ENCODE measurements around the gene NRGN. TPM values are rescaled to one million over a fixed set of nuclear protein-coding genes. Genes with fewer than 3 reads are reported as not detected.

The NRGN gene
- total and polyA plus RNA-seq, 2 of the 4 experiments (the other 2 are of a cell fraction): 0.54 to 24.8 TPM

GRCh38 chr11:124729571-124729970, 10.2 kb upstream of the NRGN start:
- in situ Hi-C loops (cut with MboI; ENCODE audit: low sequenced_read_pairs) (no loop called here), intact Hi-C loops (cut with micrococcal nuclease) (no loop called here), dilution Hi-C loops (cut with HindIII; ENCODE audit: low sequenced_read_pairs, unreplicated experiment) (no loop called here)
- 60% methylated on average over 1 of the region's 4 CpGs; no CpG with 5 or more reads in 1 of the 2 experiments for WGBS, 2 experiments (ENCODE audit: extremely low coverage in 2 of 2, insufficient read length in 1 of 2)
- no peak for DNase-seq
- ChIA-PET CTCF (no interaction called here), POLR2A (ENCODE audit: unreplicated experiment) (no interaction called here)
- no peak for TF ChIP-seq USF2 (IDR thresholded peaks at IDR 0.05; ENCODE audit: low read depth, low read length)
- no peak for TF ChIP-seq NFE2L2 (IDR thresholded peaks at IDR 0.05; ENCODE audit: low read depth, low read length)
- no peak for TF ChIP-seq BHLHE40 (IDR thresholded peaks at IDR 0.05; ENCODE audit: low read depth, low read length)
- TF ChIP-seq MXI1 (IDR thresholded peaks at IDR 0.05; ENCODE audit: borderline replicate concordance, low read depth, low read length): no peak
- TF ChIP-seq CEBPB (IDR thresholded peaks at IDR 0.05; ENCODE audit: low read depth, low read length): no peak
- no peak for TF ChIP-seq SMC3 (IDR thresholded peaks at IDR 0.05; ENCODE audit: low read depth, low read length)
- no peak for TF ChIP-seq RAD21 (IDR thresholded peaks at IDR 0.05; ENCODE audit: low read length)
- TF ChIP-seq RFX5 (IDR thresholded peaks at IDR 0.05; ENCODE audit: low read depth, low read length): no peak
- no peak for TF ChIP-seq ELK1 (IDR thresholded peaks at IDR 0.05; ENCODE audit: borderline replicate concordance, low read depth, low read length)
- no peak for TF ChIP-seq CTCF (conservative IDR thresholded peaks at IDR 0.05; ENCODE audit: low read depth, low read length)
- no peak for TF ChIP-seq MAZ (IDR thresholded peaks at IDR 0.05; ENCODE audit: borderline replicate concordance, low read depth, low read length)
- H4K91ac ChIP-seq (ENCODE audit: insufficient read depth, low read depth, low read length): no peak overlapping the region
- no peak overlapping the region for H2BK120ac ChIP-seq (ENCODE audit: low read depth, low read length)
- no peak overlapping the region for H3K9ac ChIP-seq (ENCODE audit: low read depth, low read length)
- no peak overlapping the region for H3K4me2 ChIP-seq (ENCODE audit: low read depth, low read length)
- H3K79me1 ChIP-seq (ENCODE audit: low read depth in 1 of 2, low read length in 2 of 2): no peaks in the 10 kb centered on the region
- no peak overlapping the region for H2AK9ac ChIP-seq (replicated peaks; ENCODE audit: low read depth, low read length, poor library complexity)
- H2BK15ac ChIP-seq (ENCODE audit: low read depth, low read length): no peak overlapping the region
- H3K4ac ChIP-seq (ENCODE audit: low read depth, low read length): no peak overlapping the region
- no peaks in the 10 kb centered on the region for H4K20me1 ChIP-seq (ENCODE audit: insufficient read depth, low read length)
- no peak overlapping the region for H3K14ac ChIP-seq (replicated peaks; ENCODE audit: low read depth, low read length)
- peaks cover 7% of the 10 kb centered on the region; the same call in 1 of the 2 replicates for H3K27me3 ChIP-seq (ENCODE audit: control insufficient read depth, insufficient read depth, low read length)
- H3K9me1 ChIP-seq (ENCODE audit: insufficient read depth, low read length): peaks cover 12% of the 10 kb centered on the region
- no peaks in the 10 kb centered on the region for H3K36me3 ChIP-seq (ENCODE audit: control insufficient read depth, insufficient read depth, low read length)
- H4K5ac ChIP-seq (ENCODE audit: low read depth, low read length): no peak overlapping the region
- H2AK5ac ChIP-seq (ENCODE audit: low read depth, low read length): no peak overlapping the region
- H2AFZ ChIP-seq (replicated peaks; ENCODE audit: low read length, poor library complexity): no peak overlapping the region
- no TSS peak for BruUV-seq (replicated peaks)
- H3K56ac ChIP-seq (ENCODE audit: extremely low read depth, insufficient read depth, low read length): no peak overlapping the region
- no peak overlapping the region for H4K8ac ChIP-seq (ENCODE audit: low read depth in 2 of 2, low read length in 2 of 2)
- H3K9me3 ChIP-seq (ENCODE audit: control insufficient read depth, insufficient read depth, low read length): no peaks in the 10 kb centered on the region
- no peak overlapping the region for H3K27ac ChIP-seq (ENCODE audit: insufficient read depth, low read length)
- no peak overlapping the region for H2BK20ac ChIP-seq (ENCODE audit: low read depth, low read length)
- no peak overlapping the region for H3K18ac ChIP-seq (ENCODE audit: low read depth, low read length)
- no peak overlapping the region for H3K23ac ChIP-seq (ENCODE audit: low read depth, low read length)
- no peak for ATAC-seq (ENCODE audit: low read depth)
- no peak overlapping the region for H3K4me3 ChIP-seq (ENCODE audit: insufficient read depth, low read depth, low read length)
- no peak overlapping the region for H2BK5ac ChIP-seq (ENCODE audit: low read depth, low read length, poor library complexity, severe bottlenecking)
- peaks cover 5% of the 10 kb centered on the region for H3K4me1 ChIP-seq (ENCODE audit: control insufficient read depth, insufficient read depth, low read length)

All from IMR-90 (cell line).